DMS114 treated with DMSO at 0.1 percent for 48 hours (cell line): ENCODE results near the gene ILDR2.
"Not testable (repeated sequence)": the region's sequence is repeated elsewhere in the genome, so short reads cannot be mapped to it uniquely, and the experiment has no call there.

Experiments used
- DNase-seq: peaks from one replicate; lab custom pipeline; 2025; ENCODE audit not compliant: unreplicated experiment; lab: John Stamatoyannopoulos, UW

Gene ILDR2

GRCh38 chr1:166889776-166890175 lies 85.6 kb downstream of the ILDR2 start:
- no peak for DNase-seq

GRCh38 chr1:166888373-166889111 lies 86.8 kb downstream of the ILDR2 start:
- no peak for DNase-seq

GRCh38 chr1:166884971-166885370 lies 90.4 kb downstream of the ILDR2 start:
- no peak for DNase-seq

GRCh38 chr1:166884040-166884642 lies 91.2 kb downstream of the ILDR2 start:
- no peak for DNase-seq

- DNase-seq = no peak
These were observed 92.4 kb downstream of the ILDR2 start for GRCh38 chr1:166882893-166883292.

GRCh38 chr1:166878173-166878917 lies 97.0 kb downstream of the ILDR2 start:
- DNase-seq = not testable (repeated sequence)

GRCh38 chr1:166876540-166876838 lies 98.9 kb downstream of the ILDR2 start:
- DNase-seq = no peak

- DNase-seq = peak; percentile 98
These were observed 99.4 kb downstream of the ILDR2 start, which contains the start of gene TADA1 for GRCh38 chr1:166875734-166876539. TADA1 (minus strand) TSS chr1:166876264; CDS start chr1:166876233, 31 bp downstream.

GRCh38 chr1:166875302-166875733 lies 100.0 kb downstream of the ILDR2 start:
- no peak for DNase-seq

GRCh38 chr1:166874464-166874863 lies 100.9 kb downstream of the ILDR2 start:
- DNase-seq = no peak

- no peak for DNase-seq
These were observed 104.8 kb downstream of the ILDR2 start for GRCh38 chr1:166870584-166870983.

- no peak for DNase-seq
These were observed 105.8 kb downstream of the ILDR2 start for GRCh38 chr1:166869318-166870099.

- DNase-seq = no peak
These were observed 106.7 kb downstream of the ILDR2 start for GRCh38 chr1:166868639-166869038.

GRCh38 chr1:166865926-166866325 lies 109.4 kb downstream of the ILDR2 start:
- no peak for DNase-seq

GRCh38 chr1:166859597-166859996 lies 115.7 kb downstream of the ILDR2 start:
- DNase-seq = no peak

GRCh38 chr1:166858726-166859419 lies 116.5 kb downstream of the ILDR2 start:
- DNase-seq = no peak
